ENCODE results near the gene HDAC9.
A peak's percentile ranks its signal among the peaks of the same experiment; 100 is the strongest.

The HDAC9 gene

DNA sequence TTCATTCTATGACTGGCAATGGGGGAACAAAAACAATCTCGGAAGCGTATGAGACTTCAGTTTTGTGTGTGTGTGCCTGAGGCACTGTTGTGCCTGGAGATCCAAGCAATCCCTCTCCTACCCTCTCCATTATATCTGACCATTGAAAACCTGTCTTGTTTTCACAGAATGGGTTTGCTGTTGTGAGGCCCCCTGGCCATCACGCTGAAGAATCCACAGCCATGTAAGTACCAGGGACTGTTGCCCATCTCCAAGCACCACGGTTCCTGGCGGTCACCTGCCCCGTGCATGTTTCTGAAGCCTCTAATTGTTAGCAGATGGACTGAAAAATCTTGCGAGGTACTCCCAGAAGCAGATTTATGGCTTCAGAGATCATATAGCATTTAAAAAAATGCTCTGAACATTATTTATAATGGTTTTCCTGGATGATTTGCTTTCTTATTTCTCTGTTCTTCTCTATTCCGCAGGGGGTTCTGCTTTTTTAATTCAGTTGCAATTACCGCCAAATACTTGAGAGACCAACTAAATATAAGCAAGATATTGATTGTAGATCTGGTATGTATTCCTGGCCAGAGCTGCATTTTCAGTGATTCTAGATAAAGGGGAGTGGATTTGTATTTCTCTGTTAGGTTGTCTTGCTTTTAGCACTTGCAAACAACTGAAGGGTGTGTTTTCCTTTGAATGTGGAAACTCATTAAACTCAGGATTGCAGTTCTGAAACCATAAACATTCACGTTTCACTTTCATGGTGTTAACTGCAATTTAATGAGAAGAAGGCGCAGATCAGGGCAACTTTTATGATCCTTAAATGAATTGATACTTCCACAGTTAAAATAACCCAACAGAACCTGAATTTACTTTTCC is 333.7 kb downstream of the HDAC9 start:
- TF ChIP-seq, protein P1, sequence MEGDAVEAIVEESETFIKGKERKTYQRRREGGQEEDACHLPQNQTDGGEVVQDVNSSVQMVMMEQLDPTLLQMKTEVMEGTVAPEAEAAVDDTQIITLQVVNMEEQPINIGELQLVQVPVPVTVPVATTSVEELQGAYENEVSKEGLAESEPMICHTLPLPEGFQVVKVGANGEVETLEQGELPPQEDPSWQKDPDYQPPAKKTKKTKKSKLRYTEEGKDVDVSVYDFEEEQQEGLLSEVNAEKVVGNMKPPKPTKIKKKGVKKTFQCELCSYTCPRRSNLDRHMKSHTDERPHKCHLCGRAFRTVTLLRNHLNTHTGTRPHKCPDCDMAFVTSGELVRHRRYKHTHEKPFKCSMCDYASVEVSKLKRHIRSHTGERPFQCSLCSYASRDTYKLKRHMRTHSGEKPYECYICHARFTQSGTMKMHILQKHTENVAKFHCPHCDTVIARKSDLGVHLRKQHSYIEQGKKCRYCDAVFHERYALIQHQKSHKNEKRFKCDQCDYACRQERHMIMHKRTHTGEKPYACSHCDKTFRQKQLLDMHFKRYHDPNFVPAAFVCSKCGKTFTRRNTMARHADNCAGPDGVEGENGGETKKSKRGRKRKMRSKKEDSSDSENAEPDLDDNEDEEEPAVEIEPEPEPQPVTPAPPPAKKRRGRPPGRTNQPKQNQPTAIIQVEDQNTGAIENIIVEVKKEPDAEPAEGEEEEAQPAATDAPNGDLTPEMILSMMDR (conservative IDR thresholded peaks at IDR 0.05; ENCODE audit: control insufficient read depth, insufficient read depth, low read depth, low read length), result no peak
- no peak for DNase-seq (ENCODE audit: low read depth)
- H3K4me3 ChIP-seq (ENCODE audit: control insufficient read depth, low read depth, low read length), result no peak overlapping the region

DNA sequence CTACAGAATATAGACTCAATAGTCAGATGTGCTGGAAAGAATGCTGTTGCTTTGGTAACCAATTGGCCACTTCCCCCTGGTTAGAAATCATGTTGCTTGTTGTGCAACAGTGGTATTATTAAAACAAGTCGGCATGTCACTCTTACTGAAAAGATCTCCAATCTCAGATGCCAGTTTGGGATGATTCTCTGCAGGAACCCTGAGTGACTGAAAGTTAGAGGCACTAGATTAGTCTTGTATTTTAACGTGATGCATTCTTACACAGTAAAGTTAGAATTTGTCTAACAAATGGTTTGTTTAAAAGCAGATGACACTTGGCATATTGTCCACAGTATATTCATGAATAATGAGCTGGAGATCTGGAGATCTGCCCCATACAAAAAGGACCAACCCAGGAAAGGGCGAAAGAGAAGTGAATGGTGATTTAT is 334.3 kb downstream of the HDAC9 start:
- TF ChIP-seq, protein P1 (conservative IDR thresholded peaks at IDR 0.05; ENCODE audit: control insufficient read depth, insufficient read depth, low read depth, low read length), result no peak
- peak; percentile 86 for DNase-seq (ENCODE audit: low read depth)
- H3K4me3 ChIP-seq (ENCODE audit: control insufficient read depth, low read depth, low read length), result no peak overlapping the region

DNA sequence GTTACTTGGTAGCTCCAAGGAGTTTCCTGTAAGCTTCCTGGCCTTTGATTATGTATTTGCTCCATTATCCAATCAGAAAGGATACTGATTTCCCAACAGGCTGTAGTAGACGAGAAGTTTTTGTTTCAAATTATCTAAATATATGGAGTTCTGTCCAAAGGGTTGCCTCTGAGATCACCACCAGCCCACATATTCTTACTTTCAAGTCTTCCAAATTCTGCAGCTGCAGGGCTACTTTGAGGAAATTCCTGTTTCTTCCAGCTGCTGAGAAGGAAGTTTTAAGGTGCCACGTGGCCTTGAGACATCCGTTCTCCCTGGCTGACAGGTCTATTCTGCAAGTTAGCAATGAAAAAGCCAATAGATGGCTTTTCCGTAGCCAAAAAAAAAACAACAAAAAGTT is 335.9 kb downstream of the HDAC9 start:
- TF ChIP-seq, protein P1 (conservative IDR thresholded peaks at IDR 0.05; ENCODE audit: control insufficient read depth, insufficient read depth, low read depth, low read length), result no peak
- H3K4me3 ChIP-seq (ENCODE audit: control insufficient read depth, low read depth, low read length), result no peak overlapping the region
- DNase-seq (ENCODE audit: low read depth), result peak; percentile 65

DNA sequence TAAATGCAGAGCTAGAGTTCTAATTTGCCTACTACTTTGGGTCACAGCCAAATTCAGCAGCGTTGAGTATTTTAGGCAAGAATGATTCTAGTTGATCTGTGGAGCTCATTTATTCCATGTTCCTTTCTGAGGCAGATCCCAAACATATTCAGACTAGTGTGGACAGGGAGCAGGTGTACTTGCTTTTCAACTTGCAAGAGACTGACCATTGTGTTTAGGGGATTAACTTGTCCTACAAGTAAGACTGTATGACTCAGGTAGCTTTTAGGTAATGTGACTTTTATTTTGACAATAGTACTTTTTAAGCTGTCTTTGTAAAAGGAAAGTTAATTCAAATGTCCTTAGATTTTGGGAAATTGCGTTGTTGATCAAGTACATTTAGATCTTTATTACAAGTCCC is 336.4 kb downstream of the HDAC9 start:
- TF ChIP-seq, protein P1 (conservative IDR thresholded peaks at IDR 0.05; ENCODE audit: control insufficient read depth, insufficient read depth, low read depth, low read length), result no peak
- H3K4me3 ChIP-seq (ENCODE audit: control insufficient read depth, low read depth, low read length), result no peak overlapping the region
- no peak for DNase-seq (ENCODE audit: low read depth)

DNA sequence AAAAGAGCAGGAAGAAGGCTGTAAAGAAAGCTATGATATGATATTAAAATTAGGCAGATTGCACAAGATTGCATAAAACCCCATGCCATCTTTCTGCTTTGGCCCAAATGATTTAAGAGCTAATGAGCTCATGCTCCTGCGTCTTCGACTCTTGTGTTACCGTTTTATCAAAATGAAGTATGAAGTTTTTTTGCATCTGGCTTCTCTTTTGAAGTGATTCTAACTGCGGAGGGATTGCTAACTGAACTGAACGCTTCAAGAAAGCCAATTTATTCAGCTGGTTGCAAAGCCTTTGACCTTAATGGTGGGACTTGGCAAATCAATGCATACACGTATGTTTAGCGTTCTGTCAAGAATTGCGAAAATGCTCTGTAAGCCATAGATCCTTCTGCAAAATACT is 339.0 kb downstream of the HDAC9 start:
- H3K4me3 ChIP-seq (ENCODE audit: control insufficient read depth, low read depth, low read length), result no peak overlapping the region
- DNase-seq (ENCODE audit: low read depth), result peak; percentile 52
- TF ChIP-seq, protein P1 (conservative IDR thresholded peaks at IDR 0.05; ENCODE audit: control insufficient read depth, insufficient read depth, low read depth, low read length), result no peak

DNA sequence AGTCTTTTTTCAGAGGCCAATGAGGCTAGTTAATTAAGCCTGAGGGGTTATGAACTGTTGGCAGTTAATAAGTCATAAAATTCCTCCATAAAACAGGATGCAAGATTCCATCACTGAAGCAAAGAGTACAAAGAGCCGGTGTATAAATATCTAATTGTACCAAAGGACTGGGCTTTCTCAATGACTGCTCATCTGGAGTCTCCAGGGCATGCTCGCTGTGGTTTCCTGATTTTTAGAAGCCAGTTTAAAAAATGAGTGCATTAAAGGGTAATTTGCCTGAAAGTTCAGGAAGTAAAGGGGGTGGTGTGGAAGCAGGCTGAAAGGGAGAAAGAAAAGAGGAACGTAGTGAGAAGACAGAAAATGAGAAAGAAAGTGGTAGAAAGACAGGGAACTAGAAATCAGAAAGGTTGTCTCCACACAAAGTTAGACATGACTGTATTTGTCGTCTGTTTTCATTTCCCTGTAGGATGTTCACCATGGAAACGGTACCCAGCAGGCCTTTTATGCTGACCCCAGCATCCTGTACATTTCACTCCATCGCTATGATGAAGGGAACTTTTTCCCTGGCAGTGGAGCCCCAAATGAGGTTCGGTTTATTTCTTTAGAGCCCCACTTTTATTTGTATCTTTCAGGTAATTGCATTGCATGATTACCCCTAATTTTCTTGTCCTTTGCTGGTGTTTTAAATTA is 339.6 kb downstream of the HDAC9 start:
- no peak for DNase-seq (ENCODE audit: low read depth)
- TF ChIP-seq, protein P1 (conservative IDR thresholded peaks at IDR 0.05; ENCODE audit: control insufficient read depth, insufficient read depth, low read depth, low read length), result no peak
- no peak overlapping the region for H3K4me3 ChIP-seq (ENCODE audit: control insufficient read depth, low read depth, low read length)

Data from fibroblast of mammary gland (primary cell).